H1 (cell line): ENCODE measurements around the gene OST4. TPM values are rescaled to one million over a fixed set of nuclear protein-coding genes. Genes with fewer than 3 reads are reported as not detected.

Experiments used
- CBX5 ChIP-seq: fragments of 300-800, 300-1000 bp; sonication (generic); IDR thresholded peaks from 2 replicates; pipeline ENCODE4 v1.7.1; 2016; ENCODE audit warnings: antibody characterized with exemption, low read length, low read depth
- RFX5 ChIP-seq: IDR thresholded peaks from 2 replicates; pipeline ENCODE4 v1.6.1; 2011; ENCODE audit warnings: low read depth, low read length, improper control_type of control experiment, borderline replicate concordance
- TAF7 ChIP-seq: optimal IDR thresholded peaks from 2 replicates; pipeline ENCODE3; 2011; ENCODE audit warnings: low read depth, mild to moderate bottlenecking, inconsistent platforms, low read length, moderate library complexity, borderline replicate concordance
- polyA plus RNA-seq, 7 experiments: library from polyadenylated mRNA; depleted of rRNA in 3 of 7; stranded (reverse) in 5 of 7; unstranded in 2 of 7; fragments of >200 nt in 5 of 7; fragments of 200-250 nt in 2 of 7; gene quantifications; 1 replicate in 5 of 7; 2 replicates in 1 of 7; 4 replicates in 1 of 7; pipeline versions ENCODE4 v1.2.1 to v1.2.3, GENCODE V29; 2011 to 2013; ENCODE audit warnings: missing spikeins in 2 of 7, mixed read lengths in 2 of 7
- total RNA-seq: library from RNA; stranded (reverse); fragmentation: NEBNext Ultra II Directional; extraction: Animal tissue kit (Norgen Biotek cat#: 25700); gene quantifications from 2 replicates; pipeline ENCODE4 v1.2.1, GENCODE V29; 2021
- TF ChIP-seq, protein P1 (sequence below): fragments of 300-600 bp; sonication (generic); IDR thresholded peaks from 2 replicates; pipeline ENCODE4 v1.7.1; 2012; ENCODE audit warnings: low read length, moderate library complexity, mild to moderate bottlenecking, inconsistent platforms; ENCODE audit not compliant: insufficient replicate concordance

Gene OST4
- total and polyA plus RNA-seq, 2 of the 8 experiments (the other 6 are each of a cell fraction or from before 2014, with no cell fraction given), result 225 to 865 TPM

GRCh38 chr2:27105981-27106380, 34.5 kb upstream of the OST4 start (continued):
- TF ChIP-seq, protein P1, sequence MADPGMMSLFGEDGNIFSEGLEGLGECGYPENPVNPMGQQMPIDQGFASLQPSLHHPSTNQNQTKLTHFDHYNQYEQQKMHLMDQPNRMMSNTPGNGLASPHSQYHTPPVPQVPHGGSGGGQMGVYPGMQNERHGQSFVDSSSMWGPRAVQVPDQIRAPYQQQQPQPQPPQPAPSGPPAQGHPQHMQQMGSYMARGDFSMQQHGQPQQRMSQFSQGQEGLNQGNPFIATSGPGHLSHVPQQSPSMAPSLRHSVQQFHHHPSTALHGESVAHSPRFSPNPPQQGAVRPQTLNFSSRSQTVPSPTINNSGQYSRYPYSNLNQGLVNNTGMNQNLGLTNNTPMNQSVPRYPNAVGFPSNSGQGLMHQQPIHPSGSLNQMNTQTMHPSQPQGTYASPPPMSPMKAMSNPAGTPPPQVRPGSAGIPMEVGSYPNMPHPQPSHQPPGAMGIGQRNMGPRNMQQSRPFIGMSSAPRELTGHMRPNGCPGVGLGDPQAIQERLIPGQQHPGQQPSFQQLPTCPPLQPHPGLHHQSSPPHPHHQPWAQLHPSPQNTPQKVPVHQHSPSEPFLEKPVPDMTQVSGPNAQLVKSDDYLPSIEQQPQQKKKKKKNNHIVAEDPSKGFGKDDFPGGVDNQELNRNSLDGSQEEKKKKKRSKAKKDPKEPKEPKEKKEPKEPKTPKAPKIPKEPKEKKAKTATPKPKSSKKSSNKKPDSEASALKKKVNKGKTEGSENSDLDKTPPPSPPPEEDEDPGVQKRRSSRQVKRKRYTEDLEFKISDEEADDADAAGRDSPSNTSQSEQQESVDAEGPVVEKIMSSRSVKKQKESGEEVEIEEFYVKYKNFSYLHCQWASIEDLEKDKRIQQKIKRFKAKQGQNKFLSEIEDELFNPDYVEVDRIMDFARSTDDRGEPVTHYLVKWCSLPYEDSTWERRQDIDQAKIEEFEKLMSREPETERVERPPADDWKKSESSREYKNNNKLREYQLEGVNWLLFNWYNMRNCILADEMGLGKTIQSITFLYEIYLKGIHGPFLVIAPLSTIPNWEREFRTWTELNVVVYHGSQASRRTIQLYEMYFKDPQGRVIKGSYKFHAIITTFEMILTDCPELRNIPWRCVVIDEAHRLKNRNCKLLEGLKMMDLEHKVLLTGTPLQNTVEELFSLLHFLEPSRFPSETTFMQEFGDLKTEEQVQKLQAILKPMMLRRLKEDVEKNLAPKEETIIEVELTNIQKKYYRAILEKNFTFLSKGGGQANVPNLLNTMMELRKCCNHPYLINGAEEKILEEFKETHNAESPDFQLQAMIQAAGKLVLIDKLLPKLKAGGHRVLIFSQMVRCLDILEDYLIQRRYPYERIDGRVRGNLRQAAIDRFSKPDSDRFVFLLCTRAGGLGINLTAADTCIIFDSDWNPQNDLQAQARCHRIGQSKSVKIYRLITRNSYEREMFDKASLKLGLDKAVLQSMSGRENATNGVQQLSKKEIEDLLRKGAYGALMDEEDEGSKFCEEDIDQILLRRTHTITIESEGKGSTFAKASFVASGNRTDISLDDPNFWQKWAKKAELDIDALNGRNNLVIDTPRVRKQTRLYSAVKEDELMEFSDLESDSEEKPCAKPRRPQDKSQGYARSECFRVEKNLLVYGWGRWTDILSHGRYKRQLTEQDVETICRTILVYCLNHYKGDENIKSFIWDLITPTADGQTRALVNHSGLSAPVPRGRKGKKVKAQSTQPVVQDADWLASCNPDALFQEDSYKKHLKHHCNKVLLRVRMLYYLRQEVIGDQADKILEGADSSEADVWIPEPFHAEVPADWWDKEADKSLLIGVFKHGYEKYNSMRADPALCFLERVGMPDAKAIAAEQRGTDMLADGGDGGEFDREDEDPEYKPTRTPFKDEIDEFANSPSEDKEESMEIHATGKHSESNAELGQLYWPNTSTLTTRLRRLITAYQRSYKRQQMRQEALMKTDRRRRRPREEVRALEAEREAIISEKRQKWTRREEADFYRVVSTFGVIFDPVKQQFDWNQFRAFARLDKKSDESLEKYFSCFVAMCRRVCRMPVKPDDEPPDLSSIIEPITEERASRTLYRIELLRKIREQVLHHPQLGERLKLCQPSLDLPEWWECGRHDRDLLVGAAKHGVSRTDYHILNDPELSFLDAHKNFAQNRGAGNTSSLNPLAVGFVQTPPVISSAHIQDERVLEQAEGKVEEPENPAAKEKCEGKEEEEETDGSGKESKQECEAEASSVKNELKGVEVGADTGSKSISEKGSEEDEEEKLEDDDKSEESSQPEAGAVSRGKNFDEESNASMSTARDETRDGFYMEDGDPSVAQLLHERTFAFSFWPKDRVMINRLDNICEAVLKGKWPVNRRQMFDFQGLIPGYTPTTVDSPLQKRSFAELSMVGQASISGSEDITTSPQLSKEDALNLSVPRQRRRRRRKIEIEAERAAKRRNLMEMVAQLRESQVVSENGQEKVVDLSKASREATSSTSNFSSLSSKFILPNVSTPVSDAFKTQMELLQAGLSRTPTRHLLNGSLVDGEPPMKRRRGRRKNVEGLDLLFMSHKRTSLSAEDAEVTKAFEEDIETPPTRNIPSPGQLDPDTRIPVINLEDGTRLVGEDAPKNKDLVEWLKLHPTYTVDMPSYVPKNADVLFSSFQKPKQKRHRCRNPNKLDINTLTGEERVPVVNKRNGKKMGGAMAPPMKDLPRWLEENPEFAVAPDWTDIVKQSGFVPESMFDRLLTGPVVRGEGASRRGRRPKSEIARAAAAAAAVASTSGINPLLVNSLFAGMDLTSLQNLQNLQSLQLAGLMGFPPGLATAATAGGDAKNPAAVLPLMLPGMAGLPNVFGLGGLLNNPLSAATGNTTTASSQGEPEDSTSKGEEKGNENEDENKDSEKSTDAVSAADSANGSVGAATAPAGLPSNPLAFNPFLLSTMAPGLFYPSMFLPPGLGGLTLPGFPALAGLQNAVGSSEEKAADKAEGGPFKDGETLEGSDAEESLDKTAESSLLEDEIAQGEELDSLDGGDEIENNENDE, result no peak
- TF ChIP-seq RFX5 (no peak), CBX5 (no peak), TAF7 (no peak)
